Measurements from ENCODE around the gene TMEM45B.

DNA sequence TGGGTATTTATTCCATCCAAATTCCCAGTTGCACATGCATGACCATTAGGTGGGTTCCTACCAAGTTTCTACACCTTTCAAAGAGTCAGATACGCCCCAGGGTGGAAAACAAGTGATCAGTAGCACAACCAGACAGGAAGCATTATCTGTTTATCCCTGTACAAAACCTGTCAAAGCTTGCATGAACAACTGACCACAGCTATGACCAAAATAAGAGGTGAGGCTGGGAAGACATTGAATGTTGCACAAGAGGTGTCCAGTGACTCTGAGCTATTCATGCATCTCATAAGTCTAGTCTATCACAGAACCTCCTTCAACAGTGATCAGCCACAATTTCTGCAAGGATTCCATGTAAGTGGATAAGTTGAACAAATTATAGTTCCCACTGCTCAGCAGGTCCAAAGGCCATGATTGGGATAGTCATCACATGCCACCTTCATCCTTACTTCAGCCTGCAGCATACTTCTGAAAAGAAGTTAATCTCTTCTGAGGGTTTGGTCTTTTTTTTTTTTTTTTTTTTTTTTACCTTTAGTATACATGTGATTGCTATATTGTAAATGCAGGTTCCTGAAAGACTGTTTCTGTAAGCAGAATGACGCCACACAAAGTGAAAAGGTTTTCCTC is 28.0 kb upstream of the TMEM45B start:
- TF ChIP-seq, protein P1, sequence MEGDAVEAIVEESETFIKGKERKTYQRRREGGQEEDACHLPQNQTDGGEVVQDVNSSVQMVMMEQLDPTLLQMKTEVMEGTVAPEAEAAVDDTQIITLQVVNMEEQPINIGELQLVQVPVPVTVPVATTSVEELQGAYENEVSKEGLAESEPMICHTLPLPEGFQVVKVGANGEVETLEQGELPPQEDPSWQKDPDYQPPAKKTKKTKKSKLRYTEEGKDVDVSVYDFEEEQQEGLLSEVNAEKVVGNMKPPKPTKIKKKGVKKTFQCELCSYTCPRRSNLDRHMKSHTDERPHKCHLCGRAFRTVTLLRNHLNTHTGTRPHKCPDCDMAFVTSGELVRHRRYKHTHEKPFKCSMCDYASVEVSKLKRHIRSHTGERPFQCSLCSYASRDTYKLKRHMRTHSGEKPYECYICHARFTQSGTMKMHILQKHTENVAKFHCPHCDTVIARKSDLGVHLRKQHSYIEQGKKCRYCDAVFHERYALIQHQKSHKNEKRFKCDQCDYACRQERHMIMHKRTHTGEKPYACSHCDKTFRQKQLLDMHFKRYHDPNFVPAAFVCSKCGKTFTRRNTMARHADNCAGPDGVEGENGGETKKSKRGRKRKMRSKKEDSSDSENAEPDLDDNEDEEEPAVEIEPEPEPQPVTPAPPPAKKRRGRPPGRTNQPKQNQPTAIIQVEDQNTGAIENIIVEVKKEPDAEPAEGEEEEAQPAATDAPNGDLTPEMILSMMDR (IDR thresholded peaks at IDR 0.05; ENCODE audit: poor library complexity, severe bottlenecking), result no peak
- TF ChIP-seq, protein P2, sequence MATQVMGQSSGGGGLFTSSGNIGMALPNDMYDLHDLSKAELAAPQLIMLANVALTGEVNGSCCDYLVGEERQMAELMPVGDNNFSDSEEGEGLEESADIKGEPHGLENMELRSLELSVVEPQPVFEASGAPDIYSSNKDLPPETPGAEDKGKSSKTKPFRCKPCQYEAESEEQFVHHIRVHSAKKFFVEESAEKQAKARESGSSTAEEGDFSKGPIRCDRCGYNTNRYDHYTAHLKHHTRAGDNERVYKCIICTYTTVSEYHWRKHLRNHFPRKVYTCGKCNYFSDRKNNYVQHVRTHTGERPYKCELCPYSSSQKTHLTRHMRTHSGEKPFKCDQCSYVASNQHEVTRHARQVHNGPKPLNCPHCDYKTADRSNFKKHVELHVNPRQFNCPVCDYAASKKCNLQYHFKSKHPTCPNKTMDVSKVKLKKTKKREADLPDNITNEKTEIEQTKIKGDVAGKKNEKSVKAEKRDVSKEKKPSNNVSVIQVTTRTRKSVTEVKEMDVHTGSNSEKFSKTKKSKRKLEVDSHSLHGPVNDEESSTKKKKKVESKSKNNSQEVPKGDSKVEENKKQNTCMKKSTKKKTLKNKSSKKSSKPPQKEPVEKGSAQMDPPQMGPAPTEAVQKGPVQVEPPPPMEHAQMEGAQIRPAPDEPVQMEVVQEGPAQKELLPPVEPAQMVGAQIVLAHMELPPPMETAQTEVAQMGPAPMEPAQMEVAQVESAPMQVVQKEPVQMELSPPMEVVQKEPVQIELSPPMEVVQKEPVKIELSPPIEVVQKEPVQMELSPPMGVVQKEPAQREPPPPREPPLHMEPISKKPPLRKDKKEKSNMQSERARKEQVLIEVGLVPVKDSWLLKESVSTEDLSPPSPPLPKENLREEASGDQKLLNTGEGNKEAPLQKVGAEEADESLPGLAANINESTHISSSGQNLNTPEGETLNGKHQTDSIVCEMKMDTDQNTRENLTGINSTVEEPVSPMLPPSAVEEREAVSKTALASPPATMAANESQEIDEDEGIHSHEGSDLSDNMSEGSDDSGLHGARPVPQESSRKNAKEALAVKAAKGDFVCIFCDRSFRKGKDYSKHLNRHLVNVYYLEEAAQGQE (IDR thresholded peaks at IDR 0.05; ENCODE audit: borderline replicate concordance), result no peak
- TF ChIP-seq EP300 (conservative IDR thresholded peaks at IDR 0.05; ENCODE audit: poor library complexity, severe bottlenecking), result no peak
- no peak for TF ChIP-seq POLR2AphosphoS5 (IDR thresholded peaks at IDR 0.05)
- TF ChIP-seq TAF1 (IDR thresholded peaks at IDR 0.05; ENCODE audit: low read depth), result no peak
- no peak for TF ChIP-seq EZH2 (IDR thresholded peaks at IDR 0.05; ENCODE audit: borderline replicate concordance, insufficient read depth, low read length, poor library complexity, severe bottlenecking)
- no peak for TF ChIP-seq MXI1 (conservative IDR thresholded peaks at IDR 0.05; ENCODE audit: poor library complexity, severe bottlenecking)
- no peak for TF ChIP-seq RAD21 (conservative IDR thresholded peaks at IDR 0.05)
